K562 (cell line): ENCODE data around the gene HRAS. TPM values are rescaled to one million over a fixed set of nuclear protein-coding genes. Genes with fewer than 3 reads are reported as not detected.
A peak's percentile ranks its signal among the peaks of the same experiment; 100 is the strongest.

Experiments used
- CBFB ChIP-seq: sonication (generic); formaldehyde crosslinking; IDR thresholded peaks from 2 replicates; pipeline ENCODE4 v1.4.0; 2020; ENCODE audit warnings: mild to moderate bottlenecking, missing genetic modification reagents
- CREB1 ChIP-seq, 2 experiments: sonication (generic) in 1 of 2; formaldehyde crosslinking in 1 of 2; IDR thresholded peaks; 2 replicates each; pipeline versions ENCODE4 v1.6.1 to v1.8.0; 2012 to 2022; ENCODE audit warnings: inconsistent platforms in 1 of 2, mild to moderate bottlenecking in 1 of 2, missing genetic modification reagents in 1 of 2, moderate library complexity in 1 of 2
- FOXK1 ChIP-seq: sonication (generic); formaldehyde crosslinking; IDR thresholded peaks from 2 replicates; pipeline ENCODE4 v1.8.0; 2022; ENCODE audit warnings: missing genetic modification reagents, mild to moderate bottlenecking, borderline replicate concordance
- ILF3 ChIP-seq: fragments of 450-650 bp; IDR thresholded peaks from 2 replicates; pipeline ENCODE4 v1.6.1; 2018; ENCODE audit warnings: antibody characterized with exemption, mild to moderate bottlenecking, moderate library complexity, borderline replicate concordance
- KHSRP ChIP-seq: fragments of 450-650 bp; IDR thresholded peaks from 2 replicates; pipeline ENCODE4 v1.6.1; 2017
- MEF2D ChIP-seq: conservative IDR thresholded peaks from 2 replicates; pipeline ENCODE4 v1.6.1; 2016; ENCODE audit warnings: low read depth, missing genetic modification characterization, missing compliant biosample characterization
- MYC ChIP-seq, 2 experiments: fragments of 250-450 bp in 1 of 2; sonication (Bioruptor Pico) in 1 of 2; IDR thresholded peaks; 2 replicates each; pipeline versions ENCODE4 v1.5.1 to v1.6.1; 2012 to 2021; ENCODE audit warnings: low read depth in 2 of 2, borderline replicate concordance in 1 of 2, improper control_type of control experiment in 1 of 2, low read length in 1 of 2, mild to moderate bottlenecking in 1 of 2, moderate library complexity in 1 of 2
- TBL1XR1 ChIP-seq, 2 experiments: IDR thresholded peaks; 2 replicates each; pipeline ENCODE4 v1.6.1; 2012; ENCODE audit warnings: improper control_type of control experiment in 2 of 2, low read length in 2 of 2, mild to moderate bottlenecking in 1 of 2
- WHSC1 ChIP-seq: IDR thresholded peaks from one replicate; pipeline ENCODE4 v1.6.1; 2012; ENCODE audit warnings: low read length, control low read depth, inconsistent platforms
- ZNF280A ChIP-seq: fragments of 450-650 bp; IDR thresholded peaks from 2 replicates; pipeline ENCODE4 v1.6.1; 2018; ENCODE audit warnings: mild to moderate bottlenecking, low read depth; ENCODE audit not compliant: partially characterized antibody
- ZNF354B ChIP-seq: fragments of 250-450 bp; sonication (Bioruptor Pico); IDR thresholded peaks from 2 replicates; pipeline ENCODE4 v1.4.0; 2020
- ZNF561 ChIP-seq: fragments of 450-650 bp; formaldehyde crosslinking; conservative IDR thresholded peaks from 2 replicates; pipeline ENCODE4 v1.4.0; 2020; ENCODE audit warnings: mild to moderate bottlenecking, moderate library complexity
- ZNF717 ChIP-seq: fragments of 250-450 bp; sonication (Bioruptor Pico); IDR thresholded peaks from 2 replicates; pipeline ENCODE4 v1.5.0; 2021
- ZNF764 ChIP-seq: fragments of 250-450 bp; sonication (Bioruptor Pico); IDR thresholded peaks from 2 replicates; pipeline ENCODE4 v1.4.0; 2020; ENCODE audit warnings: low read depth, mild to moderate bottlenecking, moderate library complexity
- polyA plus RNA-seq, 8 experiments: library from polyadenylated mRNA; depleted of rRNA in 4 of 8; stranded (reverse) in 5 of 8; unstranded in 3 of 8; fragments of >200 nt; fragmentation: Nextera tagmentation in 2 of 8; fragmentation: Illumina TruSeq in 1 of 8; extraction: Ambion mirVana in 2 of 8; extraction: Trizol in 1 of 8; gene quantifications; 2 replicates each; pipeline versions ENCODE4 v1.2.1 to v1.2.3, GENCODE V29; 2011 to 2014; ENCODE audit warnings: inconsistent platforms in 1 of 8, missing spikeins in 1 of 8
- total RNA-seq, 7 experiments: library from RNA; depleted of rRNA in 6 of 7; stranded (reverse); fragments of >200 nt in 6 of 7; fragmentation: Illumina TruSeq in 2 of 7; extraction: Trizol in 2 of 7; gene quantifications; 2 replicates each; pipeline versions ENCODE4 v1.2.1 to v1.2.3, GENCODE V29; 2011 to 2021; ENCODE audit warnings: low replicate concordance in 1 of 7
- TF ChIP-seq, protein P1 (sequence below), 2 experiments: fragments of 450-650 bp in 1 of 2; sonication (generic) in 1 of 2; formaldehyde crosslinking in 1 of 2; IDR thresholded peaks in 1 of 2; conservative IDR thresholded peaks in 1 of 2; 2 replicates each; pipeline versions ENCODE4 v1.6.1 to v1.8.1; 2016 to 2023; ENCODE audit warnings: mild to moderate bottlenecking in 2 of 2, moderate library complexity in 2 of 2, inconsistent platforms in 1 of 2, missing genetic modification reagents in 1 of 2
- TF ChIP-seq, protein P2 (sequence below): sonication (generic); formaldehyde crosslinking; IDR thresholded peaks from 2 replicates; pipeline ENCODE4 v1.8.0; 2022; ENCODE audit warnings: mild to moderate bottlenecking, missing genetic modification reagents
- TF ChIP-seq, protein P3 (sequence below): fragments of 450-650 bp; formaldehyde crosslinking; IDR thresholded peaks from 2 replicates; pipeline ENCODE4 v1.4.0; 2022; ENCODE audit warnings: mild to moderate bottlenecking, moderate library complexity
- TF ChIP-seq, protein P4 (sequence below): sonication (generic); formaldehyde crosslinking; IDR thresholded peaks from 2 replicates; pipeline ENCODE4 v1.8.0; 2023; ENCODE audit warnings: mild to moderate bottlenecking, missing genetic modification reagents

The HRAS gene
- total and polyA plus RNA-seq, 9 of the 15 experiments (the other 6 are each of a cell fraction or from before 2014, with no cell fraction given), result 2.8 to 73.5 (median 29.6) TPM

DNA sequence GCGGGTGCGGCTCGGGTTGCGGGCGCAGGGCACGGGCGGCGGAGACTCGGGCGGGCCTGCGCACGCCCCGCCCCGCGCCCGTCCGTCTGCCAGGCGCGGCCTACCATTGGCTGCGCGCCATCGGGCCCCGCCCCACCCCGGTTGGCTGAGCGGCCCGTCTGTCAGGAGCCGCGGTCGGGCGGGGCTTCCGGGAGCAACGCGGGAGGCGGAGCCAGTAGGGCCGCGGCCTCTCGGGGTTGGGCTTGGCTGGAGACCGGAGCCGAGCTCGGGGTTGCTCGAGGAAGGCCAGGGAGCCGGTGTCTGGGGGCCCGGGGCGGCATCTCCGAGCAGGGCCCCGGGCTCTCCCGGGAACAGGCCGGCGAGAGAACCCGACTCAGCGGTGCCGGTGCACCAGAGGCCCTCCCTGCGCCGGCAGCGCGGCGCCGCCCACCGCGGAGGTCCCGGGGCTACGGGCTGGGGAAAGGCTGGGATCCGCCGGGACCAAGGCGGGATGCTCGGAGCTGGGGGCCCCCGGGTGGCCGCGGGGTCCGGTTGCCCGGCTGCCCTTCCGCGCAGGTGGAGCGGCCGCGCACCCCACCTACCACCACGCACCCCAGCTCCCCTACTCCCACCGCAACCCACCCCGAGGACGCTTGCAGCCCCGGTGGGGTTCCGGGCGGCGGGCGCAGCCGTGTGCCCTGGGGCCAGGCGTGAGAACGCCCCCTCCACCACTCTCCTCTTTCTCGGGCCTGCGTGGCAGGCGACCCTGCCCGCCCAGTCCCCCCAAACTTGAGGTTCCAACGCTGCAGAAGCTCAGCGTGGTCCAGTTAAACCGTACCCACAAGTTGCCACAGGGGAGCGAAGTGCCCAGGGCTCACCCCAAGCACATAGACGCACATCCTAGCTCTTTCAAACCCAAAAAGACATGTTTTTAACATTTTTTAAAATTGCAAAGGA lies at the start of gene HRAS (continued):
- no peak for TF ChIP-seq WHSC1
- TF ChIP-seq TBL1XR1 (IDR thresholded peaks at IDR 0.05; ENCODE audit: low read length in 2 of 2), result 0 out of 4 replicates have a peak, but pooled peaks of 1 of the 2 experiments have one; percentile 20
- TF ChIP-seq, protein P1, sequence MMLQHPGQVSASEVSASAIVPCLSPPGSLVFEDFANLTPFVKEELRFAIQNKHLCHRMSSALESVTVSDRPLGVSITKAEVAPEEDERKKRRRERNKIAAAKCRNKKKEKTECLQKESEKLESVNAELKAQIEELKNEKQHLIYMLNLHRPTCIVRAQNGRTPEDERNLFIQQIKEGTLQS (IDR thresholded peaks at IDR 0.05), result no peak
- TF ChIP-seq, protein P1 (CRISPR knock-in tag; conservative IDR thresholded peaks at IDR 0.05), result no peak
- TF ChIP-seq CREB1 (IDR thresholded peaks at IDR 0.05), result peak; percentile 28; the same call in 1 of the 2 replicates
- TF ChIP-seq CREB1 (CRISPR knock-in tag; IDR thresholded peaks at IDR 0.05), result no peak
- TF ChIP-seq FOXK1 (CRISPR knock-in tag), result no peak
- TF ChIP-seq KHSRP, result no peak
- TF ChIP-seq, protein P2, sequence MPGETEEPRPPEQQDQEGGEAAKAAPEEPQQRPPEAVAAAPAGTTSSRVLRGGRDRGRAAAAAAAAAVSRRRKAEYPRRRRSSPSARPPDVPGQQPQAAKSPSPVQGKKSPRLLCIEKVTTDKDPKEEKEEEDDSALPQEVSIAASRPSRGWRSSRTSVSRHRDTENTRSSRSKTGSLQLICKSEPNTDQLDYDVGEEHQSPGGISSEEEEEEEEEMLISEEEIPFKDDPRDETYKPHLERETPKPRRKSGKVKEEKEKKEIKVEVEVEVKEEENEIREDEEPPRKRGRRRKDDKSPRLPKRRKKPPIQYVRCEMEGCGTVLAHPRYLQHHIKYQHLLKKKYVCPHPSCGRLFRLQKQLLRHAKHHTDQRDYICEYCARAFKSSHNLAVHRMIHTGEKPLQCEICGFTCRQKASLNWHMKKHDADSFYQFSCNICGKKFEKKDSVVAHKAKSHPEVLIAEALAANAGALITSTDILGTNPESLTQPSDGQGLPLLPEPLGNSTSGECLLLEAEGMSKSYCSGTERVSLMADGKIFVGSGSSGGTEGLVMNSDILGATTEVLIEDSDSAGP (CRISPR knock-in tag), result no peak
- TF ChIP-seq, protein P3, sequence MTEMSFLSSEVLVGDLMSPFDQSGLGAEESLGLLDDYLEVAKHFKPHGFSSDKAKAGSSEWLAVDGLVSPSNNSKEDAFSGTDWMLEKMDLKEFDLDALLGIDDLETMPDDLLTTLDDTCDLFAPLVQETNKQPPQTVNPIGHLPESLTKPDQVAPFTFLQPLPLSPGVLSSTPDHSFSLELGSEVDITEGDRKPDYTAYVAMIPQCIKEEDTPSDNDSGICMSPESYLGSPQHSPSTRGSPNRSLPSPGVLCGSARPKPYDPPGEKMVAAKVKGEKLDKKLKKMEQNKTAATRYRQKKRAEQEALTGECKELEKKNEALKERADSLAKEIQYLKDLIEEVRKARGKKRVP (CRISPR knock-in tag), result no peak
- no peak for TF ChIP-seq ZNF764 (CRISPR knock-in tag)
- no peak for TF ChIP-seq CBFB
- no peak for TF ChIP-seq ZNF561
- no peak for TF ChIP-seq MEF2D (tag)
- no peak for TF ChIP-seq ILF3
- TF ChIP-seq MYC (IDR thresholded peaks at IDR 0.05; ENCODE audit: low read depth, low read length), result no peak; the same call in 1 of the 2 replicates
- TF ChIP-seq MYC (CRISPR knock-in tag; IDR thresholded peaks at IDR 0.05; ENCODE audit: borderline replicate concordance, low read depth), result no peak
- TF ChIP-seq, protein P4, sequence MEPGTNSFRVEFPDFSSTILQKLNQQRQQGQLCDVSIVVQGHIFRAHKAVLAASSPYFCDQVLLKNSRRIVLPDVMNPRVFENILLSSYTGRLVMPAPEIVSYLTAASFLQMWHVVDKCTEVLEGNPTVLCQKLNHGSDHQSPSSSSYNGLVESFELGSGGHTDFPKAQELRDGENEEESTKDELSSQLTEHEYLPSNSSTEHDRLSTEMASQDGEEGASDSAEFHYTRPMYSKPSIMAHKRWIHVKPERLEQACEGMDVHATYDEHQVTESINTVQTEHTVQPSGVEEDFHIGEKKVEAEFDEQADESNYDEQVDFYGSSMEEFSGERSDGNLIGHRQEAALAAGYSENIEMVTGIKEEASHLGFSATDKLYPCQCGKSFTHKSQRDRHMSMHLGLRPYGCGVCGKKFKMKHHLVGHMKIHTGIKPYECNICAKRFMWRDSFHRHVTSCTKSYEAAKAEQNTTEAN (CRISPR knock-in tag), result no peak
- TF ChIP-seq ZNF280A, result no peak
- no peak for TF ChIP-seq ZNF354B
- no peak for TF ChIP-seq ZNF717 (CRISPR knock-in tag)
